WERI-Rb-1 (cell line): ENCODE data around the gene TBCE.

Experiments used
- DNase-seq: peaks from one replicate; pipeline ENCODE4 v3.0.0-alpha.2; 2020
- H3K27ac ChIP-seq: fragments of 250-450 bp; sonication (Bioruptor Pico); 2 replicates; pipeline ENCODE4 v1.5.1; 2020; ENCODE audit warnings: mild to moderate bottlenecking, moderate library complexity
- H3K27me3 ChIP-seq: fragments of 250-450 bp; sonication (Bioruptor Pico); 2 replicates; pipeline ENCODE4 v1.5.1; 2021; ENCODE audit warnings: mild to moderate bottlenecking, low read depth, moderate library complexity; ENCODE audit not compliant: insufficient read depth, severe bottlenecking
- H3K36me3 ChIP-seq: fragments of 250-450 bp; sonication (Bioruptor Pico); 2 replicates; pipeline ENCODE4 v1.5.1; 2020; ENCODE audit warnings: mild to moderate bottlenecking, moderate library complexity
- H3K4me3 ChIP-seq: 2 replicates; pipeline ENCODE4 v1.5.1; 2011; ENCODE audit warnings: low read depth, mild to moderate bottlenecking, control low read depth, low read length
- H3K9me3 ChIP-seq: fragments of 250-450 bp; sonication (Bioruptor Pico); 2 replicates; pipeline ENCODE4 v1.5.1; 2021; ENCODE audit warnings: mild to moderate bottlenecking, moderate library complexity; ENCODE audit not compliant: severe bottlenecking
- TF ChIP-seq, protein P1 (sequence below): IDR thresholded peaks from 2 replicates; pipeline ENCODE4 v1.5.1; 2011; ENCODE audit warnings: low read depth, mild to moderate bottlenecking, control low read depth, inconsistent platforms, low read length

Gene TBCE

GRCh38 chr1:235342471-235342870 is 24.8 kb upstream of the TBCE start:
- Histone ChIP-seq H3K27me3 (no peaks in the 10 kb centered on the region), H3K9me3 (no peaks in the 10 kb centered on the region), H3K4me3 (no peak overlapping the region), H3K36me3 (peaks cover 7% of the 10 kb centered on the region), H3K27ac (no peak overlapping the region)
- peak; percentile 69 for DNase-seq
- TF ChIP-seq, protein P1, sequence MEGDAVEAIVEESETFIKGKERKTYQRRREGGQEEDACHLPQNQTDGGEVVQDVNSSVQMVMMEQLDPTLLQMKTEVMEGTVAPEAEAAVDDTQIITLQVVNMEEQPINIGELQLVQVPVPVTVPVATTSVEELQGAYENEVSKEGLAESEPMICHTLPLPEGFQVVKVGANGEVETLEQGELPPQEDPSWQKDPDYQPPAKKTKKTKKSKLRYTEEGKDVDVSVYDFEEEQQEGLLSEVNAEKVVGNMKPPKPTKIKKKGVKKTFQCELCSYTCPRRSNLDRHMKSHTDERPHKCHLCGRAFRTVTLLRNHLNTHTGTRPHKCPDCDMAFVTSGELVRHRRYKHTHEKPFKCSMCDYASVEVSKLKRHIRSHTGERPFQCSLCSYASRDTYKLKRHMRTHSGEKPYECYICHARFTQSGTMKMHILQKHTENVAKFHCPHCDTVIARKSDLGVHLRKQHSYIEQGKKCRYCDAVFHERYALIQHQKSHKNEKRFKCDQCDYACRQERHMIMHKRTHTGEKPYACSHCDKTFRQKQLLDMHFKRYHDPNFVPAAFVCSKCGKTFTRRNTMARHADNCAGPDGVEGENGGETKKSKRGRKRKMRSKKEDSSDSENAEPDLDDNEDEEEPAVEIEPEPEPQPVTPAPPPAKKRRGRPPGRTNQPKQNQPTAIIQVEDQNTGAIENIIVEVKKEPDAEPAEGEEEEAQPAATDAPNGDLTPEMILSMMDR, result no peak

GRCh38 chr1:235343726-235344125 is 23.5 kb upstream of the TBCE start:
- TF ChIP-seq, protein P1, result no peak
- Histone ChIP-seq H3K36me3 (peaks cover 3% of the 10 kb centered on the region; the same call in 1 of the 2 replicates), H3K9me3 (no peaks in the 10 kb centered on the region), H3K27ac (no peak overlapping the region), H3K4me3 (no peak overlapping the region), H3K27me3 (no peaks in the 10 kb centered on the region)
- no peak for DNase-seq

DNA sequence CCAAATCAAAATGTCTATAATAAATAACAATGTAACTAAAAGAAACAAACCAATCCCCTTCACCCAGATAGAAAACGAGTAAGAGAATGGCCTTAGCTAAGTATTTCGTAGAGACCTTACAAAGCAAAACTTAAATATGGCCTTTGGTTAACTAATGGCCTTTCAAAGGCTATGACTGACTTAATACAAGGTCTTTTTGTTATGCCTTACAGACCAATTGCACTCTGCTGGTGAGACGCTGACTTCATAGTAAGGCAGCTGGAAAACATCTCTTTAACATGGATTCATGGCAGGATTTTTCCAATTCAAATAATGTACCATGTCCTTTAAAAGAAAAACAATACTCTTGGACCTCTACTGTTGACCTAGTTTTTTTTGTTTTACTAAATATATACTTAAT is 15.8 kb upstream of the TBCE start:
- no peak overlapping the region for H3K4me3 ChIP-seq
- H3K27ac ChIP-seq, result no peak overlapping the region
- no peaks in the 10 kb centered on the region for H3K36me3 ChIP-seq
- no peaks in the 10 kb centered on the region for H3K9me3 ChIP-seq
- DNase-seq, result no peak
- TF ChIP-seq, protein P1, result no peak
- no peaks in the 10 kb centered on the region for H3K27me3 ChIP-seq

- DNase-seq, result no peak
- TF ChIP-seq, protein P1, result no peak
- Histone ChIP-seq H3K9me3 (no peaks in the 10 kb centered on the region), H3K27me3 (no peaks in the 10 kb centered on the region), H3K4me3 (no peak overlapping the region), H3K36me3 (no peaks in the 10 kb centered on the region), H3K27ac (no peak overlapping the region)
Measured at GRCh38 chr1:235351898-235352297, 15.3 kb upstream of the TBCE start.

DNA sequence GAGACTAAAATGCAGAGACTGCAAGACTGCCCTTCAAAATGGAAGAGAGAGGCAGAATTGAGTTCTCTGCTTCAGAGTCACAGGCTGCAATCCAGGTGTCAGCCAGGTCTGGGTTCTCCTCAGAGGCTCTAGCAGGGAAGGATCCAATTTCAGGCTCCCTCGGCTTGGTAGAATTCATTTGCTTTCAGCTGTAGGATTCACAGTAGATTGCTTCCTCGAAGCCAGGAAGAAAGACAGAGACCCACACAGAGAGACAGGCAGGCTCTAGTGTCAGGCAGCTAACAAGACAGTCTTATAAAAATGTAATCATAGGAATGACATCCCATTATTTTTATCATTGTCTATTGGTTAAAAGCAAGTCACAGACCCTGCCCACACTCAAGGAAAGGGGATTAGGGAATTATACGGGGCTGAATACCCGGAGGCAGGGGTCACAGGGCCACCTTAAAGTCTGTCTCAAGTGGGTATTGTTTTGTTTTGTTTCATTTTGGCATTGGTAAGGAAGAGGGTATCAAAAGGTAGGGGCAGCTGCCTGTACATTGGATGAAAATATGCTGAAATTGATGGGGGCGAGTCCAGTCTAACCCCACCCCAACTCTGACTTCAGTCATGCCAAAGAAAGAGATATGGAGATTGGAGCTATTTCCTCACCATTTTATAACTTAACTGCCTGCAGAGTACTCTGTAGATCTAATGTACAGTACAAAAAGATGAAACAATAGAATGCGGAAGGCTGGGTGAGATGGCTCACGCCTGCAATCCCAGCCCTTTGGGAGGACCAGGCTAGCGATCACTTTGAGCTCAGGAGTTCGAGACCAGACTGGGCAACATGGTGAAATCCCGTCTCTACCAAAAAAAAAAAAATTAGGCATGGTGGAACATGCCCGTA is 9.5 kb upstream of the TBCE start:
- TF ChIP-seq, protein P1, result no peak
- DNase-seq, result peak; percentile 23
- Histone ChIP-seq H3K27ac (no peak overlapping the region), H3K4me3 (no peak overlapping the region), H3K27me3 (no peaks in the 10 kb centered on the region), H3K36me3 (no peaks in the 10 kb centered on the region), H3K9me3 (no peaks in the 10 kb centered on the region)
